OCI-LY1 (cell line): Measurements from ENCODE around the gene DLEU7.

Experiments
- H2AFZ ChIP-seq: fragments of 200-600 bp; sonication (generic), shearing (Covaris generic); 2 replicates; pipeline ENCODE4 v1.6.0; 2014; ENCODE audit warnings: antibody characterized with exemption, mild to moderate bottlenecking, low read length
- H3F3A ChIP-seq: fragments of 200-600 bp; sonication (generic), shearing (Covaris generic); 2 replicates; pipeline ENCODE4 v1.6.0; 2014; ENCODE audit warnings: mild to moderate bottlenecking, antibody characterized with exemption, low read length, moderate library complexity; ENCODE audit not compliant: insufficient read depth
- H3K27ac ChIP-seq: fragments of 200-600 bp; sonication (generic); 2 replicates; pipeline ENCODE4 v1.5.1; 2014; ENCODE audit warnings: low read length, mixed run types, mild to moderate bottlenecking, low read depth; ENCODE audit not compliant: poor library complexity, severe bottlenecking
- H3K27me3 ChIP-seq: fragments of 200-600 bp; sonication (generic); 2 replicates; pipeline ENCODE4 v1.6.0; 2014; ENCODE audit warnings: antibody characterized with exemption, mild to moderate bottlenecking, low read length, moderate library complexity; ENCODE audit not compliant: insufficient read depth
- H3K36me3 ChIP-seq: fragments of 200-600 bp; sonication (generic); 2 replicates; pipeline ENCODE4 v1.6.1; 2014; ENCODE audit warnings: mild to moderate bottlenecking, antibody characterized with exemption, low read length, moderate library complexity, mixed read lengths; ENCODE audit not compliant: insufficient read depth
- H3K4me1 ChIP-seq: fragments of 200-600 bp; sonication (generic); 2 replicates; pipeline ENCODE4 v1.5.1; 2014; ENCODE audit warnings: mild to moderate bottlenecking, low read length, moderate library complexity; ENCODE audit not compliant: insufficient read depth, severe bottlenecking
- H3K4me2 ChIP-seq: fragments of 200-600 bp; sonication (generic), shearing (Covaris generic); 2 replicates; pipeline ENCODE4 v1.6.1; 2014; ENCODE audit warnings: low read length
- H3K4me3 ChIP-seq: fragments of 200-600 bp; sonication (generic); 2 replicates; pipeline ENCODE4 v1.5.1; 2014; ENCODE audit warnings: low read length, low read depth, mild to moderate bottlenecking, mixed read lengths; ENCODE audit not compliant: poor library complexity, severe bottlenecking
- H3K79me2 ChIP-seq: fragments of 200-600 bp; shearing (Covaris generic); 2 replicates; pipeline ENCODE4 v1.6.1; 2016; ENCODE audit warnings: mixed run types, low read length, mixed read lengths; ENCODE audit not compliant: insufficient read depth
- H3K9ac ChIP-seq: fragments of 200-600 bp; sonication (generic), shearing (Covaris generic); 2 replicates; pipeline ENCODE4 v1.6.1; 2014; ENCODE audit warnings: mild to moderate bottlenecking, low read length, mixed read lengths
- H3K9me2 ChIP-seq: fragments of 200-600 bp; sonication (generic), shearing (Covaris generic); 2 replicates; pipeline ENCODE4 v1.6.1; 2014; ENCODE audit warnings: low read depth, mild to moderate bottlenecking, low read length, mixed read lengths
- H3K9me3 ChIP-seq: fragments of 200-600 bp; shearing (Covaris generic); 2 replicates; pipeline ENCODE4 v1.6.1; 2014; ENCODE audit warnings: low read length, mixed read lengths
- H4K20me1 ChIP-seq: fragments of 200-600 bp; sonication (generic), shearing (Covaris generic); 2 replicates; pipeline ENCODE4 v1.6.0; 2016; ENCODE audit warnings: mild to moderate bottlenecking, low read length; ENCODE audit not compliant: insufficient read depth
- CTCF ChIP-seq: fragments of 200-600 bp; sonication (generic), shearing (Covaris generic); IDR thresholded peaks from 2 replicates; pipeline ENCODE4 v1.5.1; 2017; ENCODE audit warnings: mild to moderate bottlenecking, antibody characterized with exemption, low read length, moderate library complexity, mixed read lengths
- EZH2 ChIP-seq: fragments of 200-600 bp; sonication (generic), shearing (Covaris generic); IDR thresholded peaks from 2 replicates; pipeline ENCODE4 v1.8.0; 2017; ENCODE audit warnings: borderline replicate concordance, mixed run types, mild to moderate bottlenecking, antibody characterized with exemption, low read length, moderate library complexity, mixed read lengths

Gene DLEU7

GRCh38 chr13:50831512-50831911, 12.0 kb downstream of the DLEU7 start:
- Histone ChIP-seq H3K4me3 (no peak overlapping the region), H3K9ac (no peak overlapping the region), H3K27me3 (no peaks in the 10 kb centered on the region), H3K9me2 (no peaks in the 10 kb centered on the region), H3K36me3 (no peaks in the 10 kb centered on the region), H3F3A (no peaks in the 10 kb centered on the region), H3K79me2 (no peaks in the 10 kb centered on the region), H3K4me1 (no peaks in the 10 kb centered on the region), H3K27ac (no peak overlapping the region), H4K20me1 (no peaks in the 10 kb centered on the region), H3K4me2 (no peak overlapping the region), H2AFZ (no peak overlapping the region), H3K9me3 (no peaks in the 10 kb centered on the region)
- TF ChIP-seq EZH2 (no peak), CTCF (no peak)

- H3K27ac ChIP-seq: no peak overlapping the region
- no peaks in the 10 kb centered on the region for H3K36me3 ChIP-seq
- H3K9me3 ChIP-seq: no peaks in the 10 kb centered on the region
- no peak overlapping the region for H2AFZ ChIP-seq
- no peak for TF ChIP-seq EZH2
- no peaks in the 10 kb centered on the region for H3K27me3 ChIP-seq
- H3K4me3 ChIP-seq: no peak overlapping the region
- no peak overlapping the region for H3K9ac ChIP-seq
- no peaks in the 10 kb centered on the region for H3K4me1 ChIP-seq
- H3K9me2 ChIP-seq: no peaks in the 10 kb centered on the region
- no peaks in the 10 kb centered on the region for H3K79me2 ChIP-seq
- H4K20me1 ChIP-seq: no peaks in the 10 kb centered on the region
- H3K4me2 ChIP-seq: no peak overlapping the region
- H3F3A ChIP-seq: no peaks in the 10 kb centered on the region
Measured at GRCh38 chr13:50829896-50830295, 13.6 kb downstream of the DLEU7 start.

- no peaks in the 10 kb centered on the region for H4K20me1 ChIP-seq
- H3K27ac ChIP-seq: no peak overlapping the region
- no peaks in the 10 kb centered on the region for H3K27me3 ChIP-seq
- H2AFZ ChIP-seq: no peak overlapping the region
- no peak overlapping the region for H3K4me3 ChIP-seq
- no peaks in the 10 kb centered on the region for H3K79me2 ChIP-seq
- no peak overlapping the region for H3K9ac ChIP-seq
- no peak for TF ChIP-seq CTCF
- TF ChIP-seq EZH2: no peak
- H3K9me3 ChIP-seq: no peaks in the 10 kb centered on the region
- H3F3A ChIP-seq: no peaks in the 10 kb centered on the region
- no peaks in the 10 kb centered on the region for H3K36me3 ChIP-seq
- H3K4me1 ChIP-seq: no peaks in the 10 kb centered on the region
- no peak overlapping the region for H3K4me2 ChIP-seq
- no peaks in the 10 kb centered on the region for H3K9me2 ChIP-seq
Measured at GRCh38 chr13:50829226-50829625, 14.3 kb downstream of the DLEU7 start.

- no peak overlapping the region for H3K4me2 ChIP-seq
- H3K4me1 ChIP-seq: no peaks in the 10 kb centered on the region
- no peaks in the 10 kb centered on the region for H3K9me2 ChIP-seq
- no peak overlapping the region for H3K4me3 ChIP-seq
- H3F3A ChIP-seq: no peaks in the 10 kb centered on the region
- H2AFZ ChIP-seq: peak overlapping the region; percentile 82; the same call in 1 of the 2 replicates
- H3K9me3 ChIP-seq: no peaks in the 10 kb centered on the region
- no peak overlapping the region for H3K9ac ChIP-seq
- H3K79me2 ChIP-seq: no peaks in the 10 kb centered on the region
- H3K27me3 ChIP-seq: no peaks in the 10 kb centered on the region
- H3K36me3 ChIP-seq: no peaks in the 10 kb centered on the region
- no peaks in the 10 kb centered on the region for H4K20me1 ChIP-seq
- no peak overlapping the region for H3K27ac ChIP-seq
- TF ChIP-seq EZH2 (no peak), CTCF (no peak)
Measured at GRCh38 chr13:50826035-50826434, 17.5 kb downstream of the DLEU7 start.
